ENCODE results near the gene SLC39A5. TPM values are rescaled to one million over a fixed set of nuclear protein-coding genes. Genes with fewer than 3 reads are reported as not detected.

The SLC39A5 gene
- total RNA-seq, 3 donors from 2014 or later (not counting 1 experiment from before 2014, with no cell fraction given) = 0.70 to 1.4 (median 0.71) TPM

DNA sequence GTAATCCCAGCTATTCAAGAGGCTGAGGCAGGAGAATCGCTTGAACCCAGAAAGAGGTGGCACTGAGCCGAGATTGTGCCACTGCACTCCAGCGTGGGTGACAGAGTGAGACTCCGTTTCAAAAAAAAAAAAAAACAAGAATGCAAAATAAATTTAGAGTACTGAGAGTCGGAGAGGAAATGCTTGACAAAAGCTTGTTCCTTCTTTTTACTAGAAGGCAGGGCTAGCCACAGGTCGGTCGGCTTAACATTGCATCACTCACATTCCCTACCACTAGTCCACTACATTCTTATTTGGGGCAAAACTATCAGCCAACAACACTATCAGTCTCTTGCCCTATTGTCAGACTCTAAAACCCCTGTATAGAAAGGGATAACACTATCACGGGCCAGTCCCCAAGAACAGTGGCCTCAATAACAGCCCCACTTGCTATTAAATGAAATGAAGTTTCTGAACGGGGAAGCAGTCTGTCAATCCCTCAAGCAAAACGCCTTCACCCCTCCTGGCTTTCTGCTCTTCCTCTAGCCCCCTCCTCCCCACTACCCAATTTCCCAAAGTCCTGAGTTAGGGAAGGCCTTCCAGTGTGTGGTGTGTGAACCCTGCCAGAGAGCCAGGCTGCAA lies 9.1 kb upstream of the SLC39A5 start:
- Histone ChIP-seq H3K27me3 (ENCODE audit: control insufficient read depth, insufficient read depth, low read length) (no peaks in the 10 kb centered on the region), H3K4me1 (ENCODE audit: control insufficient read depth, insufficient read depth, low read length) (peaks cover 47% of the 10 kb centered on the region), H3K4me3 (ENCODE audit: low read length) (peak overlapping the region; percentile 100), H3K9me3 (ENCODE audit: control insufficient read depth, insufficient read depth, low read length) (no peaks in the 10 kb centered on the region), H3K27ac (ENCODE audit: low read length) (peak overlapping the region; percentile 98), H3K36me3 (ENCODE audit: control insufficient read depth, insufficient read depth, low read length) (peaks cover 3% of the 10 kb centered on the region)
- no peak for ATAC-seq
- peak in 1 of 2 donors; percentile 26 for DNase-seq
- intact Hi-C loops (cut with micrococcal nuclease) = loop anchor here (5.0 to 10.0 kb wide), 3 partner anchors 37 to 248 kb away; partner anchors contain the start of genes ANKRD52, RAB5B and RPS26
- H3K27ac Mint-ChIP-seq = peak overlapping the region; percentile 100
- H3K27me3 Mint-ChIP-seq (ENCODE audit: low read depth in 2 of 2) = no peaks in the 10 kb centered on the region
- 10% methylated on average over 10 of the region's 10 CpGs for WGBS (ENCODE audit: insufficient coverage)
- peak overlapping the region; percentile 98 for H3K4me3 Mint-ChIP-seq
- no peaks in the 10 kb centered on the region for H3K36me3 Mint-ChIP-seq
- no peaks in the 10 kb centered on the region for H3K9me3 Mint-ChIP-seq
- TF ChIP-seq, protein P1, sequence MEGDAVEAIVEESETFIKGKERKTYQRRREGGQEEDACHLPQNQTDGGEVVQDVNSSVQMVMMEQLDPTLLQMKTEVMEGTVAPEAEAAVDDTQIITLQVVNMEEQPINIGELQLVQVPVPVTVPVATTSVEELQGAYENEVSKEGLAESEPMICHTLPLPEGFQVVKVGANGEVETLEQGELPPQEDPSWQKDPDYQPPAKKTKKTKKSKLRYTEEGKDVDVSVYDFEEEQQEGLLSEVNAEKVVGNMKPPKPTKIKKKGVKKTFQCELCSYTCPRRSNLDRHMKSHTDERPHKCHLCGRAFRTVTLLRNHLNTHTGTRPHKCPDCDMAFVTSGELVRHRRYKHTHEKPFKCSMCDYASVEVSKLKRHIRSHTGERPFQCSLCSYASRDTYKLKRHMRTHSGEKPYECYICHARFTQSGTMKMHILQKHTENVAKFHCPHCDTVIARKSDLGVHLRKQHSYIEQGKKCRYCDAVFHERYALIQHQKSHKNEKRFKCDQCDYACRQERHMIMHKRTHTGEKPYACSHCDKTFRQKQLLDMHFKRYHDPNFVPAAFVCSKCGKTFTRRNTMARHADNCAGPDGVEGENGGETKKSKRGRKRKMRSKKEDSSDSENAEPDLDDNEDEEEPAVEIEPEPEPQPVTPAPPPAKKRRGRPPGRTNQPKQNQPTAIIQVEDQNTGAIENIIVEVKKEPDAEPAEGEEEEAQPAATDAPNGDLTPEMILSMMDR (IDR thresholded peaks at IDR 0.05) = no peak
- H3K4me1 Mint-ChIP-seq = peaks cover 42 to 49% of the 10 kb centered on the region in 2 donors

DNA sequence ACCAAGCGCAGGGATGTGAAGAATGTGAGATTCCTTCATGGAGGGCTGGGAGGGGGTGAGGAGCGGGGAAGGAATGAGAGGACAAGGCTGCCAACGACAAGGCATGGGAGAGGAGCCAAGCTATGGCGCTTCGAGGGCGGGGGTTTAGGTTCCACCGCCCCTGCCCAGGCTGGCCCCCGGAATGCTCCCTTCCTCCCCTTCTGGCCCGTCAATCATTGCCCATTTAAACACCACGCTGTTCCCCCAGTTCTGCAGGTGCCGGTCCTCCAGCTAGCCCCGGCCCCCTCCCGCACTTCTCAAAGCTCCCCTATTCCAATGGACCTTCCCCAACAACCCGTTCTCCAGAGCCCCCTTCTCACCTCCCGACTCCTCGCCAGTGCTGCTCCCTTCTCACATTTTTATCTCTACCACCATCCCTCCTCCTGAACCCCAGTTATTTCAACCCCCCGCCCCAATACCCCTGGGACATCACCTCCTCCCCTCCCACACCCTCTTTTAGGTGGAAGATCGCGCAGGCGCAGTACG lies 8.6 kb upstream of the SLC39A5 start:
- peak overlapping the region; percentile 98 for H3K4me3 Mint-ChIP-seq
- H3K27ac Mint-ChIP-seq = peak overlapping the region; percentile 100
- under 1% methylated on average over 21 of the region's 21 CpGs for WGBS (ENCODE audit: insufficient coverage)
- H3K9me3 ChIP-seq (ENCODE audit: control insufficient read depth, insufficient read depth, low read length) = no peaks in the 10 kb centered on the region
- H3K4me1 ChIP-seq (ENCODE audit: control insufficient read depth, insufficient read depth, low read length) = peaks cover 47% of the 10 kb centered on the region
- peak; percentile 19 to 42 (median 38) for ATAC-seq
- peak overlapping the region; percentile 98 for H3K27ac ChIP-seq (ENCODE audit: low read length)
- H3K27me3 Mint-ChIP-seq (ENCODE audit: low read depth in 2 of 2) = no peaks in the 10 kb centered on the region
- peak overlapping the region; percentile 100 for H3K4me3 ChIP-seq (ENCODE audit: low read length)
- no peaks in the 10 kb centered on the region for H3K27me3 ChIP-seq (ENCODE audit: control insufficient read depth, insufficient read depth, low read length)
- no peaks in the 10 kb centered on the region for H3K9me3 Mint-ChIP-seq
- H3K4me1 Mint-ChIP-seq = peaks cover 48 to 52% of the 10 kb centered on the region in 2 donors
- TF ChIP-seq, protein P1 (IDR thresholded peaks at IDR 0.05) = no peak
- H3K36me3 ChIP-seq (ENCODE audit: control insufficient read depth, insufficient read depth, low read length) = peaks cover 2% of the 10 kb centered on the region
- DNase-seq = no peak
- no peaks in the 10 kb centered on the region for H3K36me3 Mint-ChIP-seq
- intact Hi-C loops (cut with micrococcal nuclease) = loop anchor here (5.0 to 10.0 kb wide), 3 partner anchors 36 to 249 kb away; partner anchors contain the start of genes ANKRD52, RAB5B and RPS26

DNA sequence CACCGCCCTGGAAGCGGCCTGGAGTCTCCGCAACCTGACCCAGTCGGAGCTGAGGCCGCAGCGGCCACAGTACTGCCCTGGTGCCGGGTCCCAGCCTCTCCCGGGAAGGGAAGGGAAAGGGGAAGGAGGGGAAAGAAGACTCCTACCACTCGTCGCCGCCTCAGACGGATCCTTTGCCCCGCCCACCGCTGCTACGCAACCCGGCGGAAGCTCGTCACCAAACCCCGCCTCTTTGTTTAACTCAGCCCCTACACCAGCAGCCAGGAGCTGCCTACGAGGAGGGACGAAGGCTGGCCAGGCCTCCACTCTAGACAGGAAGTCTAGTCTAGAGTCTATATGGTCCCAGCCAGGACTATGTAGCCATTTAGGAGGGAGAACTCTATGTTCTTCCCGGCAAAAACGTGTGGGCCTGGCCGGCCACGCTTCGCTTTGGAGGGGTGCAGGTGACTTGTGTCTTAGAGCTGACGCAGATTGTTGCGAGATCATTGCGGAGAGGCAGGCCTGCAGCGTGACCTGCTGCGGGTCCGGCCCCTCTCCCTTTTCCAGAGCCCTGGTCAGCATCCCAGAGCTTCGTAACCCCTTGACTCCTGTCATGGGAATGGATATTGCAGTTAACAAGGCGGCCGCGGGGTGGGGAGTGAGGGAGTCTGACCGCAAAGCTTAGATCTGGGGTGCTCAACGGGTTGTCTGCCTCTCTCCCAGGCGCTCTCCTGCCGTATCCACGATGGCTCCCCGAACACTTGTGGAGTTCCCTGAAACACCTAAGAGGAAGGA lies 7.9 kb upstream of the SLC39A5 start, which contains the start of gene RNF41:
TSS of gene RNF41 (minus strand) at position 166 of the 774 bp plus-strand sequence. CDS start 7,875 bp downstream, outside the sequence.
- peaks cover 47% of the 10 kb centered on the region for H3K4me1 ChIP-seq (ENCODE audit: control insufficient read depth, insufficient read depth, low read length)
- TF ChIP-seq, protein P1 (IDR thresholded peaks at IDR 0.05) = no peak
- H3K36me3 ChIP-seq (ENCODE audit: control insufficient read depth, insufficient read depth, low read length) = no peaks in the 10 kb centered on the region
- no peaks in the 10 kb centered on the region for H3K36me3 Mint-ChIP-seq
- H3K9me3 Mint-ChIP-seq = no peaks in the 10 kb centered on the region
- intact Hi-C loops (cut with micrococcal nuclease) = loop anchor here (1.0 to 10.0 kb wide), 5 partner anchors 29 to 250 kb away; partner anchors contain the start of genes ANKRD52, RAB5B, RPS26 and ZC3H10
- H3K9me3 ChIP-seq (ENCODE audit: control insufficient read depth, insufficient read depth, low read length) = no peaks in the 10 kb centered on the region
- H3K4me3 Mint-ChIP-seq = peak within 1 kb of the TSS; percentile 98
- H3K27me3 ChIP-seq (ENCODE audit: control insufficient read depth, insufficient read depth, low read length) = no peaks in the 10 kb centered on the region
- H3K27me3 Mint-ChIP-seq (ENCODE audit: low read depth in 2 of 2) = no peaks in the 10 kb centered on the region
- H3K4me1 Mint-ChIP-seq = peaks cover 48 to 53% of the 10 kb centered on the region in 2 donors
- H3K4me3 ChIP-seq (ENCODE audit: low read length) = peak within 1 kb of the TSS; percentile 100
- H3K27ac Mint-ChIP-seq = peak within 1 kb of the TSS; percentile 100
- DNase-seq (peak; percentile 93 to 97), ATAC-seq (peak; percentile 86 to 96 (median 87))
- H3K27ac ChIP-seq (ENCODE audit: low read length) = peak within 1 kb of the TSS; percentile 98
- WGBS (ENCODE audit: insufficient coverage) = under 1% methylated on average over 42 of the region's 42 CpGs
